Measurements from ENCODE around the gene CXXC1. TPM values are rescaled to one million over a fixed set of nuclear protein-coding genes. Genes with fewer than 3 reads are reported as not detected.

CXXC1 gene
- total and polyA plus RNA-seq, 5 experiments from 2014 or later: 52.2 to 171 (median 84.7) TPM

DNA sequence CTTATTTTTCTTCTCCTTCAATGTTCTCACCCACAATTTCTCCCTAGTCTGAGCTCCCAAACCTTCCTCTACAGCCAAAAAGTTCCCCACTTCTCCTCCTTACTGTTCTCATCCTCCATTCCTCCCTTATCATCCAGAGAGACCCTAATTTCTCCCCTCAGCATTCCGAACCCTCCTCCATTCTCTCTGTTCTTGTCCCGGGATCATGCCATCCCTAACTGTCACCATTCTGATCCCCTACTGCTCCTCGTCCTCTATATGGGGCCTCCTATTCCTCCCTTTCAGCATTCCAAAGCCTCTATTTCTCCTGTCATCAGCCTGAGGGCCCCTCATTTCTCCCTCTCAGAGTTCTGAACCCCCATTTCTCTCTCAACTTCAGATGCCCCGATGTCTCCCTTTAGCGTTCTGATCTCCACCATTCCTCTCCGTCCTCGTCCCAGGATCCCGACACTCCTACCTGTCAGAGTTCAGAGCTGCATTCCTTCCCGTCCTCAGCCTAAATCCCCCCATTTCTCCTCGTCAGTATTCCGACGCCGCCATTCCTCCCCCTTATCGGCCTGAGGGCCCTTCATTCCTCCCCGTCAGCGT is 6.7 kb downstream of the CXXC1 start:
- ATAC-seq (no peak), DNase-seq (no peak)
- POLR2A ChIA-PET: interaction anchor here (0.6 to 3.2 kb wide), 11 partner anchors 8 to 917 kb away, joined by 3 to 29 read pairs (median 7); partner anchors contain the start of genes C18orf32, CFAP53, ELAC1 and MEX3C
- H3K4me1 Mint-ChIP-seq: peaks cover 30 to 55% (median 40%) of the 10 kb centered on the region in 4 donors
- peak overlapping the region; percentile 94 to 99 (median 98) for H3K27ac Mint-ChIP-seq
- no peaks in the 10 kb centered on the region for H3K9me3 Mint-ChIP-seq
- peaks cover 0 to 61% (median 28%) of the 10 kb centered on the region in 3 donors for H3K36me3 Mint-ChIP-seq
- H3K27me3 Mint-ChIP-seq: no peaks in the 10 kb centered on the region
- H3K4me3 Mint-ChIP-seq: peak overlapping the region; percentile 94 to 99 (median 97)

DNA sequence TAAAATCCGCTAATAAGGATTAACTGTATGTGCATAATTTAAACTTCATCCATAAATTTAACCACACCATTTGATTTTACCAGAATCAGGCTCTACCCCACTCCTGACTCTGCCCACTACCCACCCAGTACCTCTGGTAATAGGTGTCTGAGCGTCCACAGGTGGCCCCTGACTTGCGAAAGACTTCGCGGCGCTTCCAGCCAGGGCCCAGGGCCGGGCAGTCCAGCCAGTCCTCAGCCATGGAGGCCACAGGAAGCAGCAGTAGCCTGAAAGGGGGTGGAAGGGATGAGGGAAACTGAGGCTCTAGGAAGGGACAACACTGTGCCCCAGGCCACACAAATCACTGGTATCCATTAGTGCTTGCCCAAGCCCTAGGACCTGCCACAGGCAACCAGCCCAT is 7.7 kb downstream of the CXXC1 start:
- DNase-seq (no peak), ATAC-seq (no peak)
- Mint-ChIP-seq H3K36me3 (peaks cover 0 to 63% (median 28%) of the 10 kb centered on the region in 3 donors), H3K4me3 (peak overlapping the region; percentile 94 to 99 (median 97)), H3K27me3 (no peaks in the 10 kb centered on the region), H3K4me1 (peaks cover 34 to 50% (median 42%) of the 10 kb centered on the region in 4 donors), H3K27ac (peak overlapping the region; percentile 9 to 98 (median 95)), H3K9me3 (no peaks in the 10 kb centered on the region)
- POLR2A ChIA-PET: no interaction called here

DNA sequence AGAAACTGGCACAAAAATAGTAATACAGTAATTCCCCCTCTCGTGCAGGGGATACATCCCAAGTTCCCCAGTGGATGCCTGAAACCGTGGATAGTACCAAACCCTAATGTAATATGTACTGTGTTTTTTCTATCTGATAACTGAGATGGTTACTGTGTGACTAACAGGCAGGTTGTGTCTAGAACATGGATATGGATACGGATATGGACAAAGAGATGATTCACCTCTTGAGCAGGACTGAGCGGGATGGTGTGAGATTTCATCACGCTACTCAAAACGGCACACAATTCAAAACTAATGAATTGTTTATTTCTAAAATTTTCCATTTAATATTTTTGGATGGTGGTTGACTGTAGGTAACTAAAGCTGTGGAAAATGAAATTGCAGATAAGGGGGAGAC is 9.6 kb downstream of the CXXC1 start:
- Mint-ChIP-seq H3K27ac (peak overlapping the region in 2 of 10 donors; percentile 21 to 71), H3K4me3 (no peak overlapping the region), H3K9me3 (no peaks in the 10 kb centered on the region), H3K27me3 (no peaks in the 10 kb centered on the region), H3K4me1 (peaks cover 32 to 48% (median 36%) of the 10 kb centered on the region in 4 donors), H3K36me3 (peaks cover 0 to 61% (median 15%) of the 10 kb centered on the region in 3 donors)
- DNase-seq: no peak
- no peak for ATAC-seq
- POLR2A ChIA-PET: no interaction called here

DNA sequence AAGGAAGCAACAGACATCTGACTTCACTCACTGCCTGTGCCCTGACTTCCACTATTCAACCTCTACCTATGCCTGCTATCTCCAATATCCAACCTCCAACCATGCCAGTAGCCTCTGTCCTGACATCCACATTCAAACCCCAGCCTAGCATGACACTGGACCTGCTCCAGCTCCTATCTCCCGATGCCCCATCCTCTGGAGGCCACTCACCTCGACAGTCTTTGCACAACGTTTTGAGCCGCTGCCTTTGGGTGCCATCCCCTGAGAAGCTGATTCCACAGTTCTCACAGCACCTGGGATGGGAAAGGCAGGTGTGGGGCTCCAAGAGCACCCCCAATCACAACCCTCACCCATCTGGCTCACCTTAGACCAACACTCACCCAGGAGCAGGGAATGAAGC is 11.0 kb downstream of the CXXC1 start:
- H3K9me3 Mint-ChIP-seq: no peaks in the 10 kb centered on the region
- ATAC-seq (no peak), DNase-seq (no peak)
- POLR2A ChIA-PET: interaction anchor here (0.6 kb wide), 1 partner anchor 876 kb away, joined by 3 read pairs; no protein-coding TSS in a partner anchor
- peaks cover 29 to 33% (median 32%) of the 10 kb centered on the region in 4 donors for H3K4me1 Mint-ChIP-seq
- no peak overlapping the region for H3K4me3 Mint-ChIP-seq
- peak overlapping the region in 2 of 10 donors; percentile 12 to 40 for H3K27ac Mint-ChIP-seq
- peaks cover 0 to 71% (median 13%) of the 10 kb centered on the region in 3 donors for H3K36me3 Mint-ChIP-seq
- no peaks in the 10 kb centered on the region for H3K27me3 Mint-ChIP-seq

DNA sequence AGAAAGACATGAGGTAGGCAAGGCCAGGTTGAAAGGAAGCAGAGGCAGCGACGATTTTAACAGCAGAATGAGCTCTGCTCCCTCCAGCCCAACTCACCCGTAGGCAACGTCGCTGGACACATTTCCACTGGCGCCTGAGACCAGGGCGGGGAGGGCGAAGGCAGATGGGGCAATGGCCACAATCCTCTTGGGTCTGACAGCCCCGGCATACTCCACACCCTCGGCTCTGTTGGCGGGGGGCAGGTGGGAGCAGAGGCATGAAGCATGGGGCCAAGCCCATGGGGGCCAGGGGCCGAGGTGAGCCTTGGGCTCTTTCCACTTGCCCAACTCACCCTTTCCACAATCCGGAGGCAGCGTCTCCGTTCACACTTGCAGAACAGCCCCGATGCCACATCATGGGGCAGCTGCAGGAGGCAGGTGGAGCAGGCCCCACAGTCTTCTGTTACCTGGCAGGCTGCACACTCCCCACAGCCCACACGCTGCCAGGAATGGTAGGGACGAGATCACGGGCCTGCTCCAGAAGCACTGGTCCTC is 11.9 kb downstream of the CXXC1 start:
- DNase-seq (no peak), ATAC-seq (no peak)
- Mint-ChIP-seq H3K4me3 (no peak overlapping the region), H3K4me1 (peaks cover 23 to 24% (median 24%) of the 10 kb centered on the region in 4 donors), H3K27ac (peak overlapping the region in 3 of 10 donors; percentile 9 to 90 (median 40)), H3K9me3 (no peaks in the 10 kb centered on the region), H3K36me3 (peaks cover 0 to 75% (median 13%) of the 10 kb centered on the region in 3 donors), H3K27me3 (no peaks in the 10 kb centered on the region)
- POLR2A ChIA-PET: no interaction called here

DNA sequence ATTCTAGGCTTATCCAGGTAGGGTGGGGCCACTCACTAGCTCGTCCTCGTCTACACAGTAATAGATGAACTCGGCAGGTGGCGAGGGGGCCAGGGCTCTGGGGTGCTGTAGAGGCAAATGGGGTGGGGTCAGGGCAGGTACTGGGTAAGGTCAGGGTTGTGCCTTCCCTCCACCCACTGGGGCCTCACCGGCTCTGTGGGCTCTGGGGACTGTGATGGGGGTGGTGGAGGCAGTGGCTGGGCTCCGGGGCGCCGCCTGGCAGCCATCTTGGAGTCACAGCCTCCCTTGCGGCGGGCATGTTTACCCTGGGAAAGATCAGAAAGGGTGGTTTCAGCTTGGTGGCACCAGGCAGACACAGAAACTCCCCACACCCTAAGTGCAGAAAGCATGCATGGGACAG is 12.6 kb downstream of the CXXC1 start:
- no peaks in the 10 kb centered on the region for H3K9me3 Mint-ChIP-seq
- POLR2A ChIA-PET: no interaction called here
- peak overlapping the region in 3 of 10 donors; percentile 9 to 90 (median 33) for H3K27ac Mint-ChIP-seq
- DNase-seq (no peak), ATAC-seq (no peak)
- H3K36me3 Mint-ChIP-seq: peaks cover 0 to 79% (median 13%) of the 10 kb centered on the region in 3 donors
- H3K27me3 Mint-ChIP-seq: no peaks in the 10 kb centered on the region
- H3K4me1 Mint-ChIP-seq: peaks cover 17 to 18% (median 18%) of the 10 kb centered on the region in 4 donors
- H3K4me3 Mint-ChIP-seq: no peak overlapping the region

DNA sequence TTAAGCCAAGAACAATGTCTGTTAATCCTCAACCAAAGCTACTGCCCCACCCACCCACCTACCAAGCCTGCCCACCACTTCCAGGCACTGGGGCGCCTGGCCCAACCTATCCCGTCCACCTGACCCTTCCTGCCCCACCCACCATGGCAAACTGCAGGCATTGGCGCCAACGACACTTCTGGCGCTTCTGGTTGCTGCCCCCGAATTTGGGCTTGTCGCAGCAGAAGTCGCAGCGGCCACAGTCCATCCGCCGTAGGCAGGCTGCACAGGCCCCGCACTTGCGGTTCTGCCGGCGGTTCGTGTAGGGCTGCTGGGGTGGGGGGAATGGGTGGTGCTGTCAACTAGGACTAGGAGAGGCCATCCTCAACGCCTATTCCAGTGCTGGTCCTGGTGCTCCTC is 13.4 kb downstream of the CXXC1 start:
- Mint-ChIP-seq H3K36me3 (peaks cover 0 to 84% (median 13%) of the 10 kb centered on the region in 3 donors), H3K4me1 (peaks cover 8 to 14% (median 10%) of the 10 kb centered on the region in 4 donors), H3K27me3 (no peaks in the 10 kb centered on the region), H3K4me3 (no peak overlapping the region), H3K27ac (no peak overlapping the region), H3K9me3 (no peaks in the 10 kb centered on the region)
- no peak for DNase-seq
- POLR2A ChIA-PET: no interaction called here
- ATAC-seq: no peak

DNA sequence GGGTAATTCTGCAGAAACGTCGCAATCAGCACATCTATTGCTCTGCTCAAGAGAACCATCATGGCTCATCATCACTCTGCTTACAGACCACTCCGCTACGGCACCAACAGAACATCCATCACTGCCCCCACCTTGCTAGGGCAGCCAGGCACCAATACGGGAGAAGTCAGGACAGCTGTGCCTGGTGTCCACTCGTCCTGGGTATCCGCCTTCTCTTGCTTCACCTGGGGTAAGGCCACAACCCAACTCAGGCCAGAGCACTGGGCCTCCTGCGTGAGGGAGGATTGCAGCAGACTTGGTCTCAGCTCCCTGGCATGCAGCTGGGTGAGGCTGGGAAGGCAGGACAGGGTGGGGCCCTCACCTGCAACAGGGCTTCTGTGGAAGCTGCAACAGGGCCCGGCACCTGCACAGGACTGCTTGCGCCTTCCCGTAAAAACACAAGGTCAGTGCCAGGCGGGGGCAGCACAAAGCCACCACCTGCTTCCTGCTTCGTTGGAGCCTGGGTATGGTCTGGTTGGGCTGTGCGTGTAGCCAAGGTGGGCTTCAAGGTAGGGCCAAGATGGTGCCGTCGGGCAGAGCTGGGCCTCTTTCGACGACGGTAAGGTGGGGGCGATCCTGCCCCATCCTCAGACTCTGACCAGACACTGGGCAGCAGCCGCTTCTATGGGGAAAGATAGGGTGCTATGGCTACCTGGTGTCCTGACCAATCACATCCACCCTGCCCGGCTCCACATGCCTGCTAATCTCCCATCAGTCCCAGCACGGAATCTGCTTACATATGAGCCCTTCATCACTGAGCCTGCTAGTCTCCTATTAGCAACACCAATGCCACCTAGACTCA is 14.1 kb downstream of the CXXC1 start:
- Mint-ChIP-seq H3K36me3 (peaks cover 0 to 82% (median 13%) of the 10 kb centered on the region in 3 donors), H3K4me3 (no peak overlapping the region), H3K27ac (peak overlapping the region in 2 of 10 donors; percentile 6 to 47), H3K4me1 (peaks cover 5 to 12% (median 6%) of the 10 kb centered on the region in 4 donors), H3K9me3 (no peaks in the 10 kb centered on the region), H3K27me3 (no peaks in the 10 kb centered on the region)
- POLR2A ChIA-PET: interaction anchor here (0.6 to 1.7 kb wide), 2 partner anchors 8 to 448 kb away, joined by 3 to 7 read pairs; partner anchors contain the start of gene MBD1
- DNase-seq (no peak), ATAC-seq (no peak)

DNA sequence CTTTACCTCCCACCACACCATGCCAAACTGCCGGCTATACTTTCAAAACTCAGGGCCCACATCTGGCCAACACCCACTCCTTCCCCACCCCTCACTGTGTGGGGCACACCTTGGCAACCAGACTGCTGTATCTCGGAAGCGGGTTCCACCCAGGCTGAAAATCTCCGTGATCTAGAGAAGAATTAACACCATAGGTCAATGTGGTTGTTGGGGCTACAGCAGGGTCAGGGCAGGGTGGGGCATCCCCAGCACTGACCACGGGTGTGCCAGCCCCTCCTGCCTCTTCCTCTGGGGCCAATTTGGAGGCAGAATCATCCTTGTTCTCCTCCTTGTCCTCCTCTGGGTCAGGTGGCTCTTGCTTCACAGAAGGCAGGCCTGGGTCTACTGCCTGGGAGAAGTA is 14.9 kb downstream of the CXXC1 start:
- H3K9me3 Mint-ChIP-seq: no peaks in the 10 kb centered on the region
- H3K4me3 Mint-ChIP-seq: no peak overlapping the region
- peaks cover 0 to 74% (median 12%) of the 10 kb centered on the region in 3 donors for H3K36me3 Mint-ChIP-seq
- peak overlapping the region in 2 of 10 donors; percentile 37 to 67 for H3K27ac Mint-ChIP-seq
- ATAC-seq (no peak), DNase-seq (no peak)
- H3K4me1 Mint-ChIP-seq: peaks cover 5 to 10% (median 9%) of the 10 kb centered on the region in 4 donors
- no peaks in the 10 kb centered on the region for H3K27me3 Mint-ChIP-seq
- POLR2A ChIA-PET: interaction anchor here (1.7 kb wide), 1 partner anchor 9 kb away, joined by 7 read pairs; the partner anchor contains the start of gene MBD1

DNA sequence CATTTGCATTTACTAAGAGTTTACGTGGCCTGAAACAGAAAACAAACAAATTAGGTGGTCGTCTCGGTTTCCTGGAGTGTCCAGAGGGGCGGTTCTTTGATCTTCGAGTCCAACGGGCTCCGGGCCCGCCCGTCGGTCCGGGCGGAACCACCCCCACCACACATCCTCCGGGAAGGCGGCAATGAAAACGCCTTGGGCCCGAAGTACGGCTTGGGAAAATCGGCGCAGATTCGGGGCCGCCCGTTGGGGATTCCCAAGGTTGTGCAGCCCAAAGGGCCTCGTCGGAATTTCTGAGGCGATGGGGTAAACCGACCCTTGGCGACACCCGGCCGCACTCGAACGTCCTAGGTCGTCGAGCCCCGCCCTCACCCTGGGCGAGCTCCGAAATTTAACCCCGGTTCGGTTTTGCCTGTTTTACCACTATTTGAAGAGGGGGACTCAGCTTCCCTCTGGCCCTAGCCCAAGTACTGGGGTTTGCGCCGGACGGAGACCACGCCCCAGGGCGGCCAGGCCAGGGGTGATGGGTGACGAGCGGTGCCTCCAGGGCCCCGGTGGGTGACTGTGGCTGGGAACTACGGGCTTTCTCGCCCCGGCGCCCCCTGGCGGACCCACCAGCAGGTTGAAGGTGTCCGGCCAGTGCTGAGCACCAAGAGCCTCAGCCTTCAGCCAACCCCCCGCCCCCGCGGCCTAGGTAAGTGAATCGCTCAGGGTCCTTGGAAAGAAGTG is 19.3 kb downstream of the CXXC1 start:
- DNase-seq (peak; percentile 55 to 85 (median 72)), ATAC-seq (peak; percentile 64 to 75)
- POLR2A ChIA-PET: interaction anchor here (0.8 to 2.4 kb wide), 2 partner anchors 13 to 89 kb away, joined by 4 to 11 read pairs; partner anchors contain the start of gene MBD1
- Mint-ChIP-seq H3K27me3 (no peaks in the 10 kb centered on the region), H3K36me3 (peaks cover 0 to 37% (median 5%) of the 10 kb centered on the region in 3 donors), H3K27ac (peak overlapping the region in 5 of 10 donors; percentile 49 to 87 (median 81)), H3K4me1 (peaks cover 6 to 28% (median 22%) of the 10 kb centered on the region in 4 donors), H3K4me3 (peak overlapping the region; percentile 58 to 92 (median 88)), H3K9me3 (no peaks in the 10 kb centered on the region)

DNA sequence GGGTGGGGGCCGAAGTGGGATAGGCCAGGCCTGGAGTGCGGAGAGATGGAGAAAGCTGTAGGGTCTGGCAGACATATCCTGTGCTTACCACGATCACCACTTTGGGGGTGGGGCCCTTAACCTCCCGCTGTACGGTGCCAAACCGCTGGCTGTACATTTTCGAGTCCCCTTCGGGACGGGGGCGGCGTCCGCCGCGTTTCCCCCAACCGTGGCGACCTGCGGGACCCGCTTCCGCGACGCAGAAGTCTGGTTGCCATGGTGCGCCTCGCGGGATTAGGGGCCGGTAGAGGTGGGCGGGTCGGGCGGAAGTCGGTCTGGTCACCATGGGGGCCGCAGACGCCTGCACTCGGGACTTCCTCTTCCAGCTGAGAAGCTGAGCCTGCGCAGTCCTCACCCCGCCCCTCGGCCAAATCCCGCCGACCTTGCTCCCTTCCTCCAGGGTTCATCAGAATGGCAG is 21.2 kb downstream of the CXXC1 start, which contains the start of gene CFAP53:
CFAP53 (minus strand) TSS at position 248 of the 457 bp plus-strand sequence; CDS start at position 157, 91 bp downstream.
- Mint-ChIP-seq H3K27me3 (peaks cover 0 to 1% (median 0%) of the 10 kb centered on the region in 5 donors), H3K9me3 (no peaks in the 10 kb centered on the region), H3K27ac (peak within 1 kb of the TSS; percentile 54 to 95 (median 93)), H3K4me1 (peaks cover 6 to 28% (median 22%) of the 10 kb centered on the region in 4 donors), H3K36me3 (peaks cover 0 to 21% (median 0%) of the 10 kb centered on the region in 3 donors), H3K4me3 (peak within 1 kb of the TSS; percentile 81 to 97 (median 91))
- DNase-seq: peak; percentile 63 to 93 (median 84)
- ATAC-seq: peak; percentile 83 to 87
- POLR2A ChIA-PET: interaction anchor here (0.7 to 2.8 kb wide), 7 partner anchors 15 to 806 kb away, joined by 3 to 29 read pairs (median 3); partner anchors contain the start of genes C18orf32, DYM, MBD1 and SKA1

All from naive thymus-derived CD8-positive, alpha-beta T cell (primary cell).